Skeletal muscle tissue (tissue), 4 donors: ENCODE results near the gene BPTF. TPM values are rescaled to one million over a fixed set of nuclear protein-coding genes. Genes with fewer than 3 reads are reported as not detected.
"Not testable (repeated sequence)": the region's sequence is repeated elsewhere in the genome, so short reads cannot be mapped to it uniquely, and the experiment has no call there.

ENCODE experiments used
- H3K27ac ChIP-seq: one replicate; pipeline ENCODE4 v1.7.0; 2013; ENCODE audit warnings: mild to moderate bottlenecking, low read depth, low read length, inconsistent platforms
- H3K27me3 ChIP-seq, 3 donors: one replicate each; pipeline ENCODE4 v1.7.0; 2013; ENCODE audit warnings: low read length in 3 of 3; ENCODE audit not compliant: control insufficient read depth in 3 of 3, insufficient read depth in 3 of 3
- H3K36me3 ChIP-seq, 3 donors: one replicate each; pipeline ENCODE4 v1.7.0; 2013; ENCODE audit warnings: low read length in 3 of 3; ENCODE audit not compliant: control insufficient read depth in 3 of 3, insufficient read depth in 3 of 3
- H3K4me1 ChIP-seq, 3 donors: one replicate each; pipeline ENCODE4 v1.7.0; 2013; ENCODE audit warnings: low read length in 3 of 3, mild to moderate bottlenecking in 3 of 3; ENCODE audit not compliant: control insufficient read depth in 3 of 3, insufficient read depth in 3 of 3
- H3K4me3 ChIP-seq, 3 donors: one replicate each; pipeline ENCODE4 v1.7.0; 2013; ENCODE audit warnings: low read length in 3 of 3
- H3K9ac ChIP-seq, 3 donors: one replicate each; pipeline ENCODE4 v1.7.0; 2013; ENCODE audit warnings: low read length in 3 of 3, mild to moderate bottlenecking in 3 of 3, moderate library complexity in 2 of 3, low read depth in 1 of 3
- H3K9me3 ChIP-seq, 3 donors: one replicate each; pipeline ENCODE4 v1.7.0; 2013; ENCODE audit warnings: low read length in 3 of 3; ENCODE audit not compliant: control insufficient read depth in 3 of 3
- total RNA-seq: library from RNA; depleted of rRNA; stranded (reverse); fragments of >200 nt; gene quantifications from one replicate; pipeline ENCODE4 v1.2.3, GENCODE V29; 2014
- donor health status: Osteomylitis.

BPTF gene
- total RNA-seq, 1 donor from 2014 or later = 61.6 TPM

DNA sequence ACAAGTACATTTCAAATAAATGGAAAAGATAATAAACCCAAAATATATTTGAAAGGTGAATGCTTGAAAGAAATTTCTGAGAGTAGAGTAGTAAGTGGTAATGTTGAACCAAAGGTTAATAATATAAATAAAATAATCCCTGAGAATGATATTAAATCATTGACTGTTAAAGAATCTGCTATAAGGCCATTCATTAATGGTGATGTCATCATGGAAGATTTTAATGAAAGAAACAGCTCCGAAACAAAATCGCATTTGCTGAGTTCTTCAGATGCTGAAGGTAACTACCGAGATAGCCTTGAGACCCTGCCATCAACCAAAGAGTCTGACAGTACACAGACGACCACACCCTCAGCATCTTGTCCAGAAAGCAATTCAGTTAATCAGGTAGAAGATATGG, 86.8 kb downstream of the BPTF start:
- peaks cover 6 to 42% (median 38%) of the 10 kb centered on the region in 3 donors for H3K36me3 ChIP-seq
- no peak overlapping the region for H3K4me3 ChIP-seq
- H3K27ac ChIP-seq = no peak overlapping the region
- H3K9me3 ChIP-seq = no peaks in the 10 kb centered on the region
- H3K27me3 ChIP-seq = no peaks in the 10 kb centered on the region
- H3K4me1 ChIP-seq = no peaks in the 10 kb centered on the region
- H3K9ac ChIP-seq = no peak overlapping the region

DNA sequence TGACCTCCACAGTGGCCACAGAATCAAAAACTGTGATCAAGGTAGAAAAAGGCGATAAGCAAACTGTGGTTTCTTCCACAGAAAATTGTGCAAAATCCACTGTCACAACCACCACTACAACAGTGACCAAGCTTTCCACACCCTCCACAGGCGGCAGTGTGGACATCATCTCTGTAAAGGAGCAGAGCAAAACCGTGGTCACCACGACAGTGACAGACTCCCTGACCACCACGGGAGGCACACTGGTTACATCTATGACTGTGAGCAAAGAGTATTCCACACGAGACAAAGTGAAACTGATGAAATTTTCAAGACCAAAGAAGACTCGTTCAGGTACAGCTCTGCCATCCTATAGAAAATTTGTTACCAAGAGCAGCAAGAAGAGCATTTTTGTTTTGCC, 87.4 kb downstream of the BPTF start:
- Histone ChIP-seq H3K4me3 (no peak overlapping the region), H3K9ac (no peak overlapping the region), H3K4me1 (no peaks in the 10 kb centered on the region), H3K27ac (no peak overlapping the region), H3K27me3 (no peaks in the 10 kb centered on the region), H3K36me3 (peaks cover 6 to 42% (median 38%) of the 10 kb centered on the region in 3 donors), H3K9me3 (no peaks in the 10 kb centered on the region)

DNA sequence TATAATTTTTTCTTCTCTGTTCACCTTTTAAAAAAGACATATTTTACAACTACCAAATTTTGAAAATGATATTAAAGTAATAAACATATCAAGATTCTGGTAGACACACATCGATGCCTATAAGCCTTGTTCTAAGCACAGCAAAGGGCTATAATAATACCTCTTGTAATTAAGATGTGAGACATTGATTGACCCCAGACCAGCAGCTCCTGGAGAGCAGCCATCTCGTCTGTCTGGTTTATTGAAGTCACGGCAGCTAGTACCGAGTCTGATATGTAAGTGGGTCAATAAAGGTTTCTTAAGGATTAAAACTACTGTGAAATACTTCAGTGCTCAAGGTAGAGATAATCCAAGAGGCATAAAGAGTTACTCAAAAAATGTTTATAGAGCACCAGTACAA, 94.9 kb downstream of the BPTF start:
- Histone ChIP-seq H3K36me3 (peaks cover 13 to 45% (median 26%) of the 10 kb centered on the region in 3 donors), H3K4me3 (no peak overlapping the region)

DNA sequence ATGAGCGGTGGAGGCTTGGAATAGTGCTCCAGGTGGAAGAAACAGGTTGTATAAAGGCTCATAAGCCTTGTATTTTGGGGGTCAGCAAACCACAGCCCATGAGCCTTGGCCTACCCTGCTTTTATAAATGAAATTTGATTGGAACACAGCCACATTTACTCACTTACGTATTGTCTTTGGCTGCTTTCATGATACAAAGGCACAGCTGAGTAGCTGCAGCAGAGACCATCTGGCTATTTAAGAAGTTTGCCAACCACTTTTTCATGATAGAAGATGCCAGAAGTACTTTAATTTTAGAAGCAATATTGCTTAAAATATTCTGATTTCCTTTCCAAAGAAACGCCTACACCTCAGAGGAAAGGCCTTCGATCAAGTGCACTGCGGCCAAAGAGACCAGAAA, 97.2 kb downstream of the BPTF start:
- H3K4me1 ChIP-seq = no peaks in the 10 kb centered on the region
- no peak overlapping the region for H3K4me3 ChIP-seq
- no peak overlapping the region for H3K9ac ChIP-seq
- no peak overlapping the region for H3K27ac ChIP-seq
- H3K27me3 ChIP-seq = no peaks in the 10 kb centered on the region
- no peaks in the 10 kb centered on the region for H3K9me3 ChIP-seq
- peaks cover 16 to 52% (median 29%) of the 10 kb centered on the region in 3 donors for H3K36me3 ChIP-seq

More for the DNA sequence above, 94.9 kb downstream of the BPTF start:
- Histone ChIP-seq H3K27me3 (no peaks in the 10 kb centered on the region), H3K4me1 (no peaks in the 10 kb centered on the region), H3K27ac (no peak overlapping the region), H3K9me3 (no peaks in the 10 kb centered on the region), H3K9ac (no peak overlapping the region)

DNA sequence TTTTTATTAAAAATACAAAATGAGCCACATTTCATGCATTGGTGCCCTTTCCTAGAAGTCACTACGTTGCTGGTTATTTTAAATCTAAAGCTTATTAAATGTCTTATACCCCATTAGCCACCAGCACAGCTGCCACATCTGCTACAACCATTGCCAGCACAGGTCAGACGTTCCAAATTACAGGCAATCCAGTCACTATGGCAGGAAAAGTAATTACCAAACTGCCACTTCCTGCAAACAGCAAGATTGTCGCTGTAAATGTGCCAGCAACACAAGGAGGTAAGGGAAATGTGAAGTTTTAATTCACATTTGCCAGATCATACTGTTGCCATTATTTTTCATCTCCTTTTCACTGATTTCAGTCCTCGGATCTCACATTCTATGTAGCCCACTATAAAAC, 103.5 kb downstream of the BPTF start:
- H3K36me3 ChIP-seq = peaks cover 37 to 72% (median 38%) of the 10 kb centered on the region in 3 donors
- H3K9me3 ChIP-seq, H3K27me3 ChIP-seq: not testable (repeated sequence)

DNA sequence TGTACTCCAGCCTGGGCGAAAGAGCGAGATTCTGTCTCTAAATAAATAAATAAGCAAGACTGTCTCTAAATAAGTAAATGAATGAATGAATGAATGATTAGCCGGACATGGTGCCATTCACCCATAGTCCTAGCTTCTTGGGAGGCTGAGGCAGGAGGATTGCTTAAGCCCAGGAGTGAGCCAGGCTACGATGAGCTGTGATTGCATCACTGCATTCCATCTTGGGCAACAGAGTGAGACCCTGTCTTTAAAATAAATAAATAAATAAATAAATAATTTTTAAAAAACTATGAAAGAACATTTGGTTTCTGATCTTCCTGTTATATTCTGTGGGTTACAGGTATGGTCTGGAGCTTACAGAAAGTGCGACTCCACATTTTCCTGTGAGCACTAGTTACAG, 105.9 kb downstream of the BPTF start:
- Histone ChIP-seq H3K36me3 (peaks cover 34 to 67% (median 48%) of the 10 kb centered on the region in 3 donors), H3K27me3 (no peaks in the 10 kb centered on the region), H3K9ac (no peak overlapping the region), H3K27ac (no peak overlapping the region), H3K4me1 (no peaks in the 10 kb centered on the region), H3K4me3 (no peak overlapping the region), H3K9me3 (no peaks in the 10 kb centered on the region)

More for the DNA sequence above, 103.5 kb downstream of the BPTF start:
- not testable (repeated sequence) for H3K9ac ChIP-seq, H3K4me3 ChIP-seq, H3K27ac ChIP-seq, H3K4me1 ChIP-seq

DNA sequence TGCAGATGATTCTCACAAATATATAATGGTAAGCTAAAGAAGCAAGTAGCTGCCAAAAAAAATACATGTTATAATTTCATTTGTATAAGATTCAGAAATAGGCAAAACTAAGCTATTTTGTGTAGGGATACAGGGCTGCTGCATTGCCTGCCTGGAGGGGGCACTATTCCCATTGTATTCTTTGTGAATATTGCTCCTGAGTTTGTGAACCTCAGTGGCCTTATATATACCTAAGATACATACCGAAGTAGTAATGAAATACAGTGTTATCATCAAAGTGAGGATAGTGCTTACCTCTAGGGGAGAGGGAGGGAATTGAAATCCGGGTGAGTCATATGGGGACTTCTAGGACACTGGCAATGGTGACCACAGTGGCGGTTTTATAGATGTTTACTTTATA, 117.5 kb downstream of the BPTF start:
- H3K36me3 ChIP-seq = peaks cover 46 to 72% (median 69%) of the 10 kb centered on the region in 3 donors
- no peaks in the 10 kb centered on the region for H3K27me3 ChIP-seq
- no peaks in the 10 kb centered on the region for H3K4me1 ChIP-seq
- no peak overlapping the region for H3K9ac ChIP-seq
- H3K27ac ChIP-seq = no peak overlapping the region
- H3K4me3 ChIP-seq = no peak overlapping the region
- H3K9me3 ChIP-seq = no peaks in the 10 kb centered on the region

DNA sequence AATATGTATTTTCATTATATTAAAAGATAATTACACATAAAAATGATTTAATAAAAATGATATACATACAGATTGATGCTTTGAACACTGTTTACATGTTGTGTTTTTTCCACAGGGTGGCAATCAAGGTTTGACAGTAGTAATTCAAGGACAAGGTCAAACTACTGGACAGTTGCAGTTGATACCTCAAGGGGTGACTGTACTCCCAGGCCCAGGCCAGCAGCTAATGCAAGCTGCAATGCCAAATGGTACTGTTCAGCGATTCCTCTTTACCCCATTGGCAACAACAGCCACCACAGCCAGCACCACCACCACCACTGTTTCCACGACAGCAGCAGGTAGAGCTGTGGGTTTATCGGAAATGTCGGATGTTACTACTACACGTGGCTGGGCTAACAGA, 118.7 kb downstream of the BPTF start:
- Histone ChIP-seq H3K4me1 (no peaks in the 10 kb centered on the region), H3K36me3 (peaks cover 58 to 84% (median 81%) of the 10 kb centered on the region in 3 donors), H3K9me3 (no peaks in the 10 kb centered on the region), H3K9ac (no peak overlapping the region), H3K27me3 (no peaks in the 10 kb centered on the region), H3K4me3 (no peak overlapping the region), H3K27ac (no peak overlapping the region)

DNA sequence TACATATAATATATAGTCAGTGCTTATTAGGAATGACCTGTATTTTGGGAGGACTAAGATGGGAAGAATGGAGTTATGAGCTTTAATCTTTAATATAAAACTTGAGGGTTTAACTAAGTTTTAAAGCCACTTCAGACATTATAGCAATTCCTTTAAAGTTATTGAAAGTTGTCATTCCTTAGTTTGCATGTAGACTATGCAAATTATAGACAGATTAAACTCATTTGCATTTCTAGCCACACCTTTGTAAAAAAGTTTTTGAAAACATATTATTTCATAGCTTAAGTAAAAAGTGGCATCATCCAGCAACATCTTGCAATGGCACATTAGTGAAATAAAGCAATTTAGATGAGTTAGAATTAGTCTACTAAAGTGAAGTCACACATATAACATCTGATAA, 121.2 kb downstream of the BPTF start:
- no peaks in the 10 kb centered on the region for H3K27me3 ChIP-seq
- H3K9me3 ChIP-seq = no peaks in the 10 kb centered on the region
- peaks cover 56 to 70% (median 69%) of the 10 kb centered on the region in 3 donors for H3K36me3 ChIP-seq
- H3K9ac ChIP-seq = no peak overlapping the region
- no peak overlapping the region for H3K4me3 ChIP-seq
- no peak overlapping the region for H3K27ac ChIP-seq
- H3K4me1 ChIP-seq = no peaks in the 10 kb centered on the region

DNA sequence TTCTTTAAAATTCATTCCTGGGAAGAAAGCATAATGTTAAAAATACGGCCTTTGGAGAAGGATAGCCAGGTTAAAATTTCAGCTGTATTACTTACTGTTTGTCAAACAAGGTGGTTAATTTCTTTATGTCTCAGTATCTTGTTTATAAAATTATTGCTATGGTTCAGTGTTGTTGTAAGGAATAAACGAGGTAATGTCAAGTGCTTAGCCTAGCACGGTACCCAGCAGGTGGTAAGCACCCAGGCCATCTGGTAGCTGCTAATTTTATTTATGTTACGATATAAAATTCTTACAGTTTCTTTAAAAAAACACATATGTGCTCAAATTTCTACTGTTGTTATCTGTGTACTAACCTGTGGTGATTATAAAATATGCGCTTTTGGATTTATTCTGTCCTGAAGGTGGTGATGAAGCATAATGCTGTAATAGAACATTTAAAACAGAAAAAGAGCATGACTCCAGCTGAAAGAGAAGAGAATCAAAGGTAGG, 122.1 kb downstream of the BPTF start:
- H3K4me1 ChIP-seq = no peaks in the 10 kb centered on the region
- no peak overlapping the region for H3K9ac ChIP-seq
- no peaks in the 10 kb centered on the region for H3K9me3 ChIP-seq
- peaks cover 57 to 67% (median 64%) of the 10 kb centered on the region in 3 donors for H3K36me3 ChIP-seq
- H3K27me3 ChIP-seq = no peaks in the 10 kb centered on the region
- H3K4me3 ChIP-seq = no peak overlapping the region
- no peak overlapping the region for H3K27ac ChIP-seq
